NCI-H2196 (cell line): ENCODE data around the gene TCIRG1.
"Not testable (repeated sequence)": the region's sequence is repeated elsewhere in the genome, so short reads cannot be mapped to it uniquely, and the experiment has no call there.

Experiments
- DNase-seq: peaks from one replicate; lab custom pipeline; 2025; ENCODE audit not compliant: unreplicated experiment; lab: John Stamatoyannopoulos, UW

Gene TCIRG1

DNA sequence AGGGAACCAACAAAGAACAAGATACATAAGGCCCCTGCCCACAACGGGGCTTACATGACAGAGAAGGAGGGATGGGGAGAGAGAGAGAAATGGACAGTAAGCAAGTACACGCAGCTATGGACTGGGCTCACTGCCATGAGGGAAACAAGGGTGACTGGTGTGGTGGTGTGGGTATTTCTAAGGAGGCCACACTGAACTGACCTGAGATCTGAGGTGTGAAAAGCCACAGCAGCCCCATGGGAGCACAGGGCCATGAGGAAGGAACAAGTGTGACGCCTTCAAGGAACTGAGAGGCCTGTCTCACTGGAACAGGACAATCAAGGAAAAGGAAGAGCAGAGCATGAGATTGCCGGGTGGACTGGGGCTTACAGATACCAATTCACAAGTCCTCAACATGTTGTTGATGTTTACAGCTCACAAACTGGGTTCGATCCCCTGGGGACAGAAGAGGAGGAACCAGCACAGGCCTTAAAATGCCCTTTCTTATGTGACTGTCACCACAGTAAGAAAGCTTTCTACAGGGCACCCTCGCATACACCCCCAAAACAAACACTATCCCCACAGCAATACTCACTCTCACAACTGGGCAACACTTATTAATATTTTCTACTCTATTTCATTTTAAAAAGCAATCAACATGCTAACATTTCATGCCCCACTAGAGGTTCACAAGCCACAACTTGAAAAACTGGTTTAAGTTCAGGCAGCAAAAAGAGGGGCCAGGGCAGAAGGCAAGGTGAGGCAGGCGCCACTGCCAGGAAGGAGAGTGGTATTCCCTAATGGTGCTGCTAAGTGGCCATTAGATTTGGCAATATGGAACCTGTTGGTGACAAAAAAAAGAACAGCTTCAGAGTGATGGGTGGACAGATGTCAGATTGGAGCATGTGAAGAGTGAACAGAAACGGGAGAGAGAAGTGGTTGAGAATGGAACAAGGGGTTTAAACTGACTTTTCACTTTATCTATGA is 39.1 kb downstream of the TCIRG1 start:
- DNase-seq: no peak

DNA sequence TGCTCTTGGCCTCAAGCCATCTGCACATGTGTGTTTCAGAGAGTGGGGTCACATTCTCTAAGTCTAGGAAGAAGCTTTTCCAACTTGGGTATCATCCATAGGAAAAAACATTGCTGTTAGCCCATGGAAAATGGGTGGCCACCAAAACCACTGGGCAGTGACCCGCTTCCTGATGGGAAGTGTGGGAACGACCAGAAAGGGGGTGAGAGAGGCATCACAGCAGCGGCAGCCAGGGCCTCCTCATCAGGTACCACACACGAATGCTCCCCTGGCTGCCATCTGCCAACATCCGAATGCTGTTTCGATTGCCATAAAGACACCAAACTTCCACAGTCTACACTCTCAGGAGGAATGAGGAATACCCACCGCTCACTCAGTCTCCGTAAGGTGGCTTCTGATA is 42.0 kb downstream of the TCIRG1 start:
- DNase-seq: no peak

DNA sequence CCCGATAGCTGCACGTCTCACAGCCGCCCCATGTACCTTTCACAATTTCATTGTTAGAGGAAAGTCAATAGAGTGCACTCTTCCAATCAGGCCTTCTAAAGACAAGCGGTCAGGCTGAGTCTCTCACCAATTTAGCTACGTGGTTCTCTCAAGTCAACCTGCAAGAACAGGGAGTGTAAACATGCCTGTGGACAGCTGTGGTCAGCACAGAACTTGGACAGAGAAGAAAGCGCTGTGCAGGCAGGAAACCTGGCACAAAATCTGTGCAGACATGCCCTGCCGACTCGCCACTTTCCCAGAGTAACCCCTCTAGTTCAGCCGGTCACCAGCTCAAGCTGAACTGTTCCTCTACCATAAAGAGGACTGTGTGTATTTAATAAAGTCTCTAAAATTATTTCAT is 42.9 kb downstream of the TCIRG1 start:
- DNase-seq: no peak

DNA sequence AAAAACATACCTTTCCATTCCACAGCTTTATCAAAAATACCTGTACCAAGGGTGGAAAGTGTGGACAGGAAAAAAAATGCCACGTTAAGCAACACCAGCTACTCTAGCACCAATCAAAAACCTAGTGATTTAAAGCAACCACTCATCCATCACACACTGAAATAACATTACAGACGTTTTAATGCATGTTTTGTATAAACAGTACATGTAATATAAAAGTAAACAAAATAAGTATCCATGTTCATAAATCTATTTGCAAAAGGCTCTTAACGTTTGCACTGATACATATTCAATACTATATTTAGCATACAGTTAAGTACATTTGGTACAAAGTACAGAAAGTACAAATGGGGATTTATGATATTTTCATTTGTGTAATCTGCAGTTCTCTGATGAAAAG is 43.7 kb downstream of the TCIRG1 start:
- DNase-seq: no peak

DNA sequence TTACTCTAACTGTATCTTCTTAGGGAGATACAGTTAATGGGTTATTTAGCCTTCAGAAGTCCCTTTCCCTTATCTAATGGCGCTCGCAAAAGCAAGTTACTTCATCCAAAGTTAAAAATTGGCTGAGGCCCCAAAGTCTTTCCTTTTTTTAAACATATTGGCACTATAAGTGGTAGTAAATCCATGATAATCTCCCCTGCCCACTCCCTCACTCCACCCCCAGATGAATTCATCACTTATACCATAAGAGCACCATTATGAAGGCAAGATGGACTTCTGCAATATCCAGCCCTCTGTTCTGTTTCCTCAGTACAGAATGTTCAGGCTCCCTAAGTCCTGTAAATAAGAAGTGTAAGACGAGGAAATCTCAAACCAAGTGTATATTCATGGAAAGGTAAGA is 44.7 kb downstream of the TCIRG1 start:
- no peak for DNase-seq

DNA sequence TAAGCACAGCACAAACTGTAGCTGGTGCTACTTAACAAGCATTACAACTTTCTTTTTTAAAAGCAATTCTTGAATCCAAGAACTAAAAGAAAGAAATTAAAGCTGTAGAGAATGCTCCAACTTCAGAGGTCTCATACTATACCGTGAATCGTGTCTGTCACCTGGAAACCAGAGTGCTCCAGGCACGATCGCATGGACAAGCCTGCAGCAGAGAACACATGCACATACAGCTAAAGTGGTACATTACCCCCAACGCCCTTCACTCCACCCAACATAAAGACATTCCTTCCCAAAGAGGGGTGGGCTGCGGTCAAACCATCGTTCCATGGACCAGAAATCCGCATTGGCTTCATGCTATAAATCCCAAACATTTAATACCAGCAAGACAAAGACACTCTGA is 50.9 kb downstream of the TCIRG1 start:
- no peak for DNase-seq

DNA sequence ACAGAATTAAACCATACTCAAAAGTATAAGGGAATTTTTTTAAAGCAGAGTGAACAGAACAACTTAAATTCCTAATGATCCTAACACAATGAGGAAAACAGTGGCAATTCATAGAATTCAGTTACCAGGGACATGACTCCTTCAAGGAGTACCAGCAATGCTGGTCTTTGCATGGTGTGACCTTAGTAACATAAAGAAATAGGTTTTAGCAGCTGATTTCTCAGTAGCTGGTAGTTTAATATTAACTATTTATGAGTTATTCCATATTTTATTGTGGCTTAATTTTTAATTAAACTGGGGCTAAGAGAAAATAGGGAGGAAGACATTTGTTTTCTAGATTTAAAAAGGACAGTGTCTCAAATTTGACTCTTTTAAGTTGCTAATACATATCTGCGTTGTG is 51.5 kb downstream of the TCIRG1 start:
- no peak for DNase-seq

DNA sequence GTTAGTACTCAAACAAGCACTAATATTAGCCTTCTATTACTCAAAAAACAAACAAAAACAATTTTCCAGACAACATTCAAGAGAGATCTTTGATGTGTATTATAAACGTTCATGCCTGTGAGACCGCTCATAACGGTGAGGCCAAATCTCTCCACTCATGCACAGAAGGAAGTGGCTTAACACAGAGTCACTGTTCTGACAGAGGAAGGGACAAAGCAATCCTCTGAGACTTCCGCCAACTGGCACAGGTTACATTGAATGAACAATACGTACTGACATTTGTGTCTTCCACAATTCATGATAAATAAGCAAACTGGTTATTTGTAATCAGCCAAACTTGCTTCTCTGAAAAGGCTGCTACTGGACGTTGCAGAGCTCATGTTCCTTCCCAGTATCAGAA is 51.9 kb downstream of the TCIRG1 start:
- no peak for DNase-seq

DNA sequence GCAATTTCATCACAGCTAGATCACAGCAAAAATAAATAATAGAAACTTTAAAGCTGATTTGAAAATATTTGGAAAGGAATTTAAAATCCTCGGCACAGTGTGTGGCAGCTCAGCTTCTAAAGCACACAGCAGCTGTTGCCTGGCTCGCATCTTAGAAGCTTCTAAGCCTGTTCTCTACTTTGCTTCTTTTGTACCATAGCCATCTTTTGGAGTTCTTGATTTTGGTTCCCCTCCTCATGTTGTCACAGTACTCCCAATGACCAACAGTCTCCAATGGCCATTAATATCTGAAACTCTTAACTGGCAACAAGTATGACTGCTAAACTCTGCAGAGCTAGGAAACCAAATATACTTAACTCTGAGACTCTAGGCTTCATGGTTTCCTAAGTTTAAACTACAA is 53.6 kb downstream of the TCIRG1 start:
- DNase-seq: no peak

DNA sequence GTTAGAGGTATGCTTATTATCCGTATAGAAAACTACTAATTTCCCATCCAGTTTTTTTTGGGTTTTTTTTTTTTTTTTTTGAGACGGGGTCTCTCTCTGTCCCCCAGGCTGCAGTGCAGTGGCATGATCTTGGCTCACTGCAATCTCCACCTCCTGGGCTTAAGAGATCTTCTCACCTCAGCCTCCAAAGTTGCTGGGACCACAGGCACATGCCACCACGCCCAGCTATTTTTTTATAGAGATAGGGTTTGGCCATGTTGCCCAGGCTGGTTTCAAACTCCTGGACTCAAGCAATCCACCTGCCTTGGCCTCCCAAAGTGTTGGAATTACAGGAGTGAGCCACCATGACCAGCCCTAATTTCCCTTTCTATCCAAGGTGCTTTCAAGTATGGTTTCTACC is 54.1 kb downstream of the TCIRG1 start:
- not testable (repeated sequence) for DNase-seq

DNA sequence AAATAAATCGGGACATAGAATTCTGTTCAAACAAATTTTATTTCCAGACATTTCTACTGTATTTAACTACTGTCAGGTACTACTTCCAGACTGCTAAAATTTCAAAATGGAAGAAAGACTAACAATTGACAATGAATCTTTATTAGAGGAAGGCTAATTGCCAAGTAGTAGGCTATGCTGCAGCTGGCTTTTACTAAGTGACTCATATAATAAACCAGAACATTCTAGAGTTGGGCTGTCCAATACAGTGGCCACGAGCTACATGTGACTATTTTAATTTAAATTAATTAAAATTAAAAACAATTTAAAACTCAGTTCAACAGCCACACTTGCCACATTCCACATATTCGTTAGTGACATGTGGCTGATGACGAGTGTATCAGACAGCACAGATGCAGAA is 54.7 kb downstream of the TCIRG1 start:
- no peak for DNase-seq

DNA sequence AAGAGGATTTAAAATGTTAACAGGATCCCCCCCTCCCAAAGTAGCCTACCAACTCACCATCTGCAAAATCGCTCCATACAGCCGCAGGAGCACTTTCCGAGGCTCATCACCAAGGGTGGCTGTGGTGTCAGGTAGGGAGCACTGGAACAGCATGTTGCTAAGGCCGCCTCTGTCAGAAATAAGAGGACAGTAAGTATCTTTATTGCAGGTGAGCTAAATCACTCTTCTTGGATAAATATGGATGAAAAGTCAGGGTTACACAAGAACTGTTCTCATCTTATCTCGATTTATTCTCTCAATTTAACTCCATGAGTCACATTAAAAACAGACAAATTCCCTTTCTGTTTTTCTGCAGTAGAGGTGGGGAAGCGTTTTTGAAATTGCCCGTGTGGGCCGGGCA is 58.1 kb downstream of the TCIRG1 start:
- DNase-seq: no peak

DNA sequence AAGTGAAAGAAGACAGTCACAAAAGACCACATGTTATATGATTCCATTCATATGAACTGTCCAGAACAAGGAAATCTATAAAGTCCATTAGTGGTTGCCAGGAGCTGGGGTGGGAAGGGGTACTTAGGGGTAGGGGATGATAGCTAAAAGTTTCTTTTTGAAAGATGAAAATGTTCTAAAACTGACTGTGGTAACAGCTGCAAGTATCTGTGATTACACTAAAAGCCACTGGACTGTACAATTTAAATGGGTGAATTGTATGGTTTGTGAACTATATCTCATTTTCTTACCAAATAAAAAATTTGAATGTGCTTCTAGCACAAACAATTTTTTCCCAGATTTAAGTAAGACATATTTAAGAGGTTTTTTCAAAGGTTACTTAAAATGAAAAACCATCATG is 60.2 kb downstream of the TCIRG1 start:
- no peak for DNase-seq

DNA sequence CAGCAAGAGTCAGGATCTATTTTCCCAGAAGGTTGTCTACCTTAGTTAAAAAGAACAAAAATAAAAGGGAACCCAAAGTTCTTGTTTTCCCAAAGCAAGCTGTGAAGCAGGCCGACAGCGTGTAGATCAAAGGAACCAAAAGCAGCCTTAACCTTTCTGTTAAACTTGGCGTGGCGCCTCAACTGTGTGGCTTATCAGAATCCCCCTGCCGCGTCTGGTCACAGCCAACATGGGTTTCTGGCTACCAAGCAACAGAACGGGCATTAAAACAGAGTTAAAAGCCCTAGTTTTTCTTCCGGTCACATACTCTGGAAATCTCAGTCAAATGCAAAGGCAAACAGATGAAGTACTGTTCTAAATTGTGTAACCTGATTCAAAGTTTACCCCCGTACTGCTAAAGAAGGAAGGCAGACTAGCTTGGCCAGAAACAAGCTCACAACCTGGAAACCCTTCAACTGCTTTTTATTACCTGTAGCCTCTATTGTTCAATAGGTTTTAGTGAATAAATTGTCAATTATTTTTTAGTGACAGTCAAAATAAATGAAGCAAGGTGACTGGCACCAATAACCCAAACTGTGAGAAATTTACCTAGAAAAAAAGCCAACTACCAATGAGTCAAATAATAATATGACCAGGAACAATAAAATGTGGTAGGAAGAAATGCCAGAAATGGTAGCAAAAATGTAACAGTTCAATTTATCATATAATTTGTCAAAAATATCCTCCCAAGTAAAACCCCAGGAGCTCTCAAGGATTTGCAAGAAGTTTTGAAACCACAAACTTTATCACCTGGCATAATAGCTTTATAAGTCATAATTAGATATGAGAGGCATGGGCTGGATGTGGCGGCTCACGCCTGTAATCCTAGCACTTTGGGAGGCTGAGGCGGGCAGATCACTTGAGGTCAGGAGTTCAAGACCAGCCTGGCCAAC is 60.9 kb downstream of the TCIRG1 start:
- peak; percentile 89 for DNase-seq
